Measurements from ENCODE around the gene MEX3D.

GRCh38 chr19:1526066-1526778 is 41.9 kb downstream of the MEX3D start:
- no peak for TF ChIP-seq CTCF (IDR thresholded peaks at IDR 0.05)
- TF ChIP-seq POLR2A (IDR thresholded peaks at IDR 0.05), result no peak

Data from esophagus squamous epithelium (tissue), 4 donors.